Measurements from ENCODE around the gene IRF1. TPM values are rescaled to one million over a fixed set of nuclear protein-coding genes. Genes with fewer than 3 reads are reported as not detected.
"Not testable (repeated sequence)": the region's sequence is repeated elsewhere in the genome, so short reads cannot be mapped to it uniquely, and the experiment has no call there.

IRF1 gene
- polyA plus RNA-seq, 3 donors = 125 to 363 (median 129) TPM

- Mint-ChIP-seq H3K27ac (peak overlapping the region in 1 of 7 donors; percentile 61), H3K36me3 (no peaks in the 10 kb centered on the region), H3K9me3 (peaks cover 0 to 6% (median 2%) of the 10 kb centered on the region in 7 donors), H3K4me1 (peaks cover 33% of the 10 kb centered on the region), H3K27me3 (ENCODE audit: low read depth in 3 of 3) (peaks cover 4 to 8% (median 7%) of the 10 kb centered on the region in 3 donors), H3K4me3 (peak overlapping the region in 1 of 2 donors; percentile 76)
- H3K4me3 ChIP-seq (replicated peaks in 1 of 3; ENCODE audit: low read depth in 2 of 3, low read length in 3 of 3) = no peak overlapping the region
- peaks cover 26 to 28% of the 10 kb centered on the region in 2 donors for H3K4me1 ChIP-seq (ENCODE audit: control insufficient read depth in 1 of 2, insufficient read depth in 2 of 2, low read length in 2 of 2)
- H3K27ac ChIP-seq (ENCODE audit: low read depth in 1 of 2, low read length in 2 of 2) = no peak overlapping the region
- no peaks in the 10 kb centered on the region for H3K27me3 ChIP-seq (ENCODE audit: control insufficient read depth in 2 of 2, insufficient read depth in 2 of 2, low read length in 2 of 2)
- no peaks in the 10 kb centered on the region for H4K20me1 ChIP-seq (ENCODE audit: insufficient read depth, low read length)
- TF ChIP-seq CTCF (IDR thresholded peaks at IDR 0.05) = no peak
- no peak overlapping the region for H2AFZ ChIP-seq (ENCODE audit: insufficient read depth, low read depth, low read length, poor library complexity, severe bottlenecking)
- DNase-seq = peak in 1 of 3 donors; percentile 5
- H3K9ac ChIP-seq (ENCODE audit: insufficient read depth, low read length, poor library complexity, severe bottlenecking) = no peak overlapping the region
- no peak overlapping the region for H3K4me2 ChIP-seq (replicated peaks; ENCODE audit: extremely low read depth, low read length, poor library complexity, severe bottlenecking)
- no peaks in the 10 kb centered on the region for H3K36me3 ChIP-seq (replicated peaks in 1 of 2; ENCODE audit: control insufficient read depth in 1 of 2, insufficient read depth in 2 of 2, low read length in 2 of 2)
- intact Hi-C loops (cut with micrococcal nuclease) = no loop called here
- no peaks in the 10 kb centered on the region for H3K9me3 ChIP-seq (replicated peaks in 1 of 2; ENCODE audit: control insufficient read depth in 1 of 2, insufficient read depth in 1 of 2, low read length in 2 of 2)
- no peaks in the 10 kb centered on the region for H3K79me2 ChIP-seq (ENCODE audit: insufficient read depth, low read length)
Observed at GRCh38 chr5:132525299-132525724, 34.7 kb upstream of the IRF1 start.

GRCh38 chr5:132524877-132525276 is 34.3 kb upstream of the IRF1 start:
- DNase-seq; H2AFZ ChIP-seq (ENCODE audit: insufficient read depth, low read depth, low read length, poor library complexity, severe bottlenecking); H3K79me2 ChIP-seq (ENCODE audit: insufficient read depth, low read length); H3K27ac Mint-ChIP-seq; H3K9me3 ChIP-seq (replicated peaks in 1 of 2; ENCODE audit: control insufficient read depth in 1 of 2, insufficient read depth in 1 of 2, low read length in 2 of 2); H4K20me1 ChIP-seq (ENCODE audit: insufficient read depth, low read length); intact Hi-C loops (cut with micrococcal nuclease); H3K4me3 ChIP-seq (replicated peaks in 1 of 3; ENCODE audit: low read depth in 2 of 3, low read length in 3 of 3); H3K27ac ChIP-seq (ENCODE audit: low read depth in 1 of 2, low read length in 2 of 2); H3K4me3 Mint-ChIP-seq; H3K9ac ChIP-seq (ENCODE audit: insufficient read depth, low read length, poor library complexity, severe bottlenecking); H3K27me3 Mint-ChIP-seq (ENCODE audit: low read depth in 3 of 3); H3K4me2 ChIP-seq (replicated peaks; ENCODE audit: extremely low read depth, low read length, poor library complexity, severe bottlenecking); H3K9me3 Mint-ChIP-seq; H3K36me3 Mint-ChIP-seq; H3K36me3 ChIP-seq (replicated peaks in 1 of 2; ENCODE audit: control insufficient read depth in 1 of 2, insufficient read depth in 2 of 2, low read length in 2 of 2); H3K27me3 ChIP-seq (ENCODE audit: control insufficient read depth in 2 of 2, insufficient read depth in 2 of 2, low read length in 2 of 2): not testable (repeated sequence)
- peaks cover 26 to 28% of the 10 kb centered on the region in 2 donors for H3K4me1 ChIP-seq (ENCODE audit: control insufficient read depth in 1 of 2, insufficient read depth in 2 of 2, low read length in 2 of 2)
- 100% methylated on average over 2 of the region's 5 CpGs for whole genome bisulfite sequencing (ENCODE audit: insufficient coverage)
- peaks cover 33% of the 10 kb centered on the region for H3K4me1 Mint-ChIP-seq

GRCh38 chr5:132522067-132522466 is 31.5 kb upstream of the IRF1 start:
- H3K27me3 Mint-ChIP-seq (ENCODE audit: low read depth in 3 of 3); intact Hi-C loops (cut with micrococcal nuclease): not testable (repeated sequence)
- WGBS (ENCODE audit: insufficient coverage) = no CpG with 5 or more reads among the region's 1 CpG

GRCh38 chr5:132513618-132514336 is 23.2 kb upstream of the IRF1 start:
- H3K27ac Mint-ChIP-seq; H3K36me3 Mint-ChIP-seq; H3K27ac ChIP-seq (ENCODE audit: low read depth in 1 of 2, low read length in 2 of 2); H3K4me3 Mint-ChIP-seq; H3K4me2 ChIP-seq (replicated peaks; ENCODE audit: extremely low read depth, low read length, poor library complexity, severe bottlenecking); H3K36me3 ChIP-seq (replicated peaks in 1 of 2; ENCODE audit: control insufficient read depth in 1 of 2, insufficient read depth in 2 of 2, low read length in 2 of 2); H3K27me3 ChIP-seq (ENCODE audit: control insufficient read depth in 2 of 2, insufficient read depth in 2 of 2, low read length in 2 of 2); H2AFZ ChIP-seq (ENCODE audit: insufficient read depth, low read depth, low read length, poor library complexity, severe bottlenecking); H3K4me3 ChIP-seq (replicated peaks in 1 of 3; ENCODE audit: low read depth in 2 of 3, low read length in 3 of 3); H3K27me3 Mint-ChIP-seq (ENCODE audit: low read depth in 3 of 3); H3K4me1 ChIP-seq (ENCODE audit: control insufficient read depth in 1 of 2, insufficient read depth in 2 of 2, low read length in 2 of 2); H3K79me2 ChIP-seq (ENCODE audit: insufficient read depth, low read length); DNase-seq; intact Hi-C loops (cut with micrococcal nuclease); H3K9me3 ChIP-seq (replicated peaks in 1 of 2; ENCODE audit: control insufficient read depth in 1 of 2, insufficient read depth in 1 of 2, low read length in 2 of 2); H3K4me1 Mint-ChIP-seq; H3K9ac ChIP-seq (ENCODE audit: insufficient read depth, low read length, poor library complexity, severe bottlenecking); H4K20me1 ChIP-seq (ENCODE audit: insufficient read depth, low read length): not testable (repeated sequence)
- WGBS (ENCODE audit: insufficient coverage) = no CpG with 5 or more reads among the region's 25 CpGs
- H3K9me3 Mint-ChIP-seq = peaks cover 2 to 29% (median 18%) of the 10 kb centered on the region in 7 donors

More at GRCh38 chr5:132522067-132522466, 31.5 kb upstream of the IRF1 start:
- H4K20me1 ChIP-seq (ENCODE audit: insufficient read depth, low read length); H3K9me3 Mint-ChIP-seq; H3K4me3 Mint-ChIP-seq; H3K27me3 ChIP-seq (ENCODE audit: control insufficient read depth in 2 of 2, insufficient read depth in 2 of 2, low read length in 2 of 2); H3K79me2 ChIP-seq (ENCODE audit: insufficient read depth, low read length); H3K9me3 ChIP-seq (replicated peaks in 1 of 2; ENCODE audit: control insufficient read depth in 1 of 2, insufficient read depth in 1 of 2, low read length in 2 of 2); H3K9ac ChIP-seq (ENCODE audit: insufficient read depth, low read length, poor library complexity, severe bottlenecking); H2AFZ ChIP-seq (ENCODE audit: insufficient read depth, low read depth, low read length, poor library complexity, severe bottlenecking); H3K27ac Mint-ChIP-seq; H3K4me3 ChIP-seq (replicated peaks in 1 of 3; ENCODE audit: low read depth in 2 of 3, low read length in 3 of 3); DNase-seq; H3K4me2 ChIP-seq (replicated peaks; ENCODE audit: extremely low read depth, low read length, poor library complexity, severe bottlenecking); H3K36me3 Mint-ChIP-seq; H3K27ac ChIP-seq (ENCODE audit: low read depth in 1 of 2, low read length in 2 of 2); H3K36me3 ChIP-seq (replicated peaks in 1 of 2; ENCODE audit: control insufficient read depth in 1 of 2, insufficient read depth in 2 of 2, low read length in 2 of 2): not testable (repeated sequence)
- peaks cover 21 to 24% of the 10 kb centered on the region in 2 donors for H3K4me1 ChIP-seq (ENCODE audit: control insufficient read depth in 1 of 2, insufficient read depth in 2 of 2, low read length in 2 of 2)
- peaks cover 27% of the 10 kb centered on the region for H3K4me1 Mint-ChIP-seq
